Esophagus squamous epithelium (tissue), 4 donors: Measurements from ENCODE around the gene IVNS1ABP.

ENCODE experiments used
- CTCF ChIP-seq, 6 experiments: fragments of 450-650 bp in 4 of 6; fragments of 200-600 bp in 2 of 6; sonication (generic) in 2 of 6; IDR thresholded peaks; one replicate each; pipeline ENCODE4 v1.5.1; 2016 to 2019; ENCODE audit warnings: antibody characterized with exemption in 6 of 6, mild to moderate bottlenecking in 4 of 6, moderate library complexity in 4 of 6
- POLR2A ChIP-seq, 4 donors: fragments of 450-650 bp; IDR thresholded peaks; one replicate each; pipeline ENCODE4 v1.6.1; 2017; ENCODE audit warnings: antibody characterized with exemption in 4 of 4, mild to moderate bottlenecking in 4 of 4, moderate library complexity in 3 of 4

GRCh38 chr1:185250063-185250462 is 67.0 kb downstream of the IVNS1ABP start:
- TF ChIP-seq POLR2A (IDR thresholded peaks at IDR 0.05) = no peak
- no peak for TF ChIP-seq CTCF (IDR thresholded peaks at IDR 0.05)
